Activated CD8-positive, alpha-beta memory T cell treated with anti-CD3 and anti-CD28 coated beads, Interleukin-2, amount 50 U/mL, for 1 hour (primary cell): ENCODE results near the gene CYP4V2.

Source experiments
- DNase-seq: peaks from one replicate; pipeline ENCODE4 v3.0.0-alpha.2; 2020; ENCODE audit errors: extremely low read depth

Gene CYP4V2

GRCh38 chr4:186188107-186188506 lies 3.3 kb upstream of the CYP4V2 start:
- no peak for DNase-seq

GRCh38 chr4:186189656-186190055 lies 1.7 kb upstream of the CYP4V2 start:
- no peak for DNase-seq

GRCh38 chr4:186190581-186191199 lies 677 bp upstream of the CYP4V2 start:
- DNase-seq: no peak

GRCh38 chr4:186192066-186192612 lies 772 bp downstream of the CYP4V2 start:
- no peak for DNase-seq

GRCh38 chr4:186193851-186194250 lies 2.5 kb downstream of the CYP4V2 start:
- DNase-seq: no peak

- no peak for DNase-seq
Observed at GRCh38 chr4:186196063-186196462, 4.7 kb downstream of the CYP4V2 start.

- DNase-seq: no peak
Observed at GRCh38 chr4:186200516-186200915, 9.1 kb downstream of the CYP4V2 start.

GRCh38 chr4:186201010-186201409 lies 9.6 kb downstream of the CYP4V2 start:
- DNase-seq: no peak

- DNase-seq: no peak
Observed at GRCh38 chr4:186201535-186202230, 10.3 kb downstream of the CYP4V2 start.

- no peak for DNase-seq
Observed at GRCh38 chr4:186202490-186203140, 11.2 kb downstream of the CYP4V2 start.

GRCh38 chr4:186203406-186203805 lies 12.0 kb downstream of the CYP4V2 start:
- DNase-seq: no peak

GRCh38 chr4:186204103-186204559 lies 12.8 kb downstream of the CYP4V2 start:
- no peak for DNase-seq

- DNase-seq: no peak
Observed at GRCh38 chr4:186204686-186205085, 13.3 kb downstream of the CYP4V2 start.

- no peak for DNase-seq
Observed at GRCh38 chr4:186205156-186205555, 13.8 kb downstream of the CYP4V2 start.

GRCh38 chr4:186216465-186217024 lies 25.2 kb downstream of the CYP4V2 start:
- DNase-seq: no peak

GRCh38 chr4:186217733-186218293 lies 26.4 kb downstream of the CYP4V2 start:
- DNase-seq: no peak

- DNase-seq: no peak
Observed at GRCh38 chr4:186221624-186222023, 30.3 kb downstream of the CYP4V2 start.

- DNase-seq: no peak
Observed at GRCh38 chr4:186225848-186226247, 34.5 kb downstream of the CYP4V2 start.

- no peak for DNase-seq
Observed at GRCh38 chr4:186226521-186227189, 35.3 kb downstream of the CYP4V2 start.

- no peak for DNase-seq
Observed at GRCh38 chr4:186227221-186227620, 35.9 kb downstream of the CYP4V2 start, which contains the start of gene KLKB1. TSS of gene KLKB1 (plus strand) at chr4:186227507. CDS start at chr4:186228196, 689 bp downstream.

- DNase-seq: no peak
Observed at GRCh38 chr4:186227744-186228513, 36.6 kb downstream of the CYP4V2 start.
